NCI-H774 (cell line): ENCODE data around the gene DTL.

Experiments used
- DNase-seq: peaks from one replicate; lab custom pipeline; 2025; lab: John Stamatoyannopoulos, UW

DTL gene

DNA sequence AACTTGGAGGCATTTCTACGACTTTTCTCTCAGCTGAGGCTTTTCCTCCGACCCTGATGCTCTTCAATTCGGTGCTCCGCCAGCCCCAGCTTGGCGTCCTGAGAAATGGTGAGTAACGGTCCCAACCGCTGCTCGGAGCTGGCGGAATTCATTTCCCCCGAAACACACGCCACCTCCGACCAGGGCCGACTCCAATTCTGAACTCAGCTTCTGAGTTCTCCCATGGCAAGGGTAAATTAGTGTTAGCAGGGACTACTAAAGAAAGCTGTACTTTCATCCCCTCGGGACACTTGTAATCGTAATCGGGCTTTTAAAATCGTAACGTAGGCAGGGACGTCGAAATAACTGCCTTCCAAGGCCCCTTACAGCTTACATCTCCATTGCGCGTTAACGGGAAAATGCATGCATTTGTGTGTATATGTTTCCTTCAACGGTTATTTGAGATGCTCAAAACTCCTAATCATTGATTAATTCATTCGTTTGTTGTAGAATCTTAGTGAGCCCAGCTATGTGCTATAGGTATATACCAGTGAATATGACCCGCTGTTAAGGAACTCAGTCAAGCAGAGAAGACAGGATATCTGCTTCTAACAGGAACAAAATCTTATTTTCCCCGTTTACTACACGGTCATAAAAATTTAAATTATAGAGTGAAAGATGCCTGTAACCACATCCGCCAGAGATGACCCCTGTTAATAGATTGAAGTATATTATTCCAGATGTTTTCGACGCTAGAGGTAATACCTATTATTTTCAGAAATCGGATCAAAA lies 472 bp downstream of the DTL start:
- no peak for DNase-seq

DNA sequence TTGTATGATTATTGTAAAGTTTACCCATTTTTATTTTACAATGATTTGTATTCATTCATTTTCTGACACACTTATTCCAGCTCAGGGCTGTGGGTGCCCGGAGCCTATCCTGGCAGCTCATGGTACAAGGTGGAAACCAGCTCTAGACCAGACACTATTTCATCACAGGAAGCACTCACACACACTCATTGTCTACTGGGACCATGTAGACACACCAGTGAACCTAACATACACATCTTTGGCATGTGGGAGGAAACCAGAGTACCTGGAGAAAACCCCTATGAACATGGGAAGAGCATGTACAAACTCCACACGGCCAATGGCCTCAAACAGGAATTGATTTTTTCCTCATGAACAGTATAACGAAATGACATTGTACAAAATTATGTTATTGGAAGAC lies 2.4 kb downstream of the DTL start:
- no peak for DNase-seq

DNA sequence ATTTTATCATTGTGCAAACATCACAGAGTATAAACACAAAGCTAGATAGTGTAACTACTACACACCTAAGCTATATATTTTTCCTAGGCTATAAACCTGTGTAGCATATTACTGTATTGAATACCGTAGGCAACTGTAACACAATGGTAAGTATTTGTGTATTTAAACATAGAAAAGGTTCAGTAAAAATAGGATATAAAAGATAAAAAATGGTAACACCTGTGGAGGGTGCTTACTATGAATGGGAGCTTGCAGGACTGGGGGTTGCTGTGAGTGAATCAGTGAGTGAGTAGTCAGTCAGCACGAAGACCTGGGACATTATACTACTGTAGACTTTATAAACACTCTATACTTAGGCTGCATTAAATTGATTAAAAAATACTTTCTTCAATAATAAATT lies 4.1 kb downstream of the DTL start:
- DNase-seq = no peak

DNA sequence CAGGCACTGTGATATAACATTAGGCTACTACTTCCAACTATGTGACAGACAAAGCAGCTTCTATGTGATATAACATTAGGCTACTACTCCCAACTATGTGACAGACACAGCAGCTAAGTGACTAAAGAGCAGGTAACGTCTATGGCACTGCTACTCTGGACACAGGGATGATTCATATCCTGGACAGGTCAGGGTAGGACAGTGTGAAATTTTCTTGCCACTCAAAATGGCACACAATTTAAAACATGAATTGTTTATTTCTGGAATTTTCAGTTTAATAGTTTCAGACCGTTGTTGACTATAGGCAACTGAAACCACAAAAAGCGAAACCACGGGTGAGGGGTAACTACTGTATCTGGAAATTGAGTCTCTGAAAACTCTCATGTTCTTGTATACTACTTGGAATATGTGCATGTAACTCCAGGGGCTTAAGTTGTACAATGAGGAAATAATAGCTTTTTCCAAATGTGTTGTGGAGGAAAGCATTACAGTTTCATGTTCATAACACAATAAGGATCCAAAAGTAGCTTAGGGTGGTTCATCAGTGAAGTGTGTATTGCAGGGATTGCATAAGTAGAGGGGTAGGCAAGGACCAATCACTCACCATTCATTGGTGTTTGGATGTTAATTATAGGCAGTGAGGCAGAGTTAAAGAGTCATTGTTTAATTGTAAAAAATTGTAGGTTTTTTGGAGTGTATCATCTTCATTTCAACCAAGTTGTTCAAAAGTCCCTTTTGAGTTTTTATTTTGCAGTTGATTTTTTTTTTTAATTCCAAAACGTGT lies 5.3 kb downstream of the DTL start:
- DNase-seq = no peak

DNA sequence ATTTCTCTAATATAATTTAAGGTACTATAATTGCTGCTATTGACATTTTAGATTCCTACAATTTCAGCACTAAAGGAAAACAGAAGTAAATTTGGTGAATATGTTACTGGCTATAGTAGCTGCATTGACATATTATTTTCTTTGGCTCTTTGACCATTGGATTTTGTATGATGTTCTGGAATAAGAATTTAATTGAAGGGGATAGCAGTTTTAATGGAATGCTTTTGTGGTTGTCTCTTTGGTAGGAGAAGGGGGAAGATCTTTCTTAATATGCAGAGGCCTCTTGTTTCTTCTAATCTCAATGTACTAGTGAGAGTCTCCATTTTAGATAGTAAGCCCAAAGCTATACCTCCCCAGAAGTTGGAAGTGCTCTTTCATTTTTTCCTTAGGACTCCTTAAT lies 6.9 kb downstream of the DTL start:
- no peak for DNase-seq

DNA sequence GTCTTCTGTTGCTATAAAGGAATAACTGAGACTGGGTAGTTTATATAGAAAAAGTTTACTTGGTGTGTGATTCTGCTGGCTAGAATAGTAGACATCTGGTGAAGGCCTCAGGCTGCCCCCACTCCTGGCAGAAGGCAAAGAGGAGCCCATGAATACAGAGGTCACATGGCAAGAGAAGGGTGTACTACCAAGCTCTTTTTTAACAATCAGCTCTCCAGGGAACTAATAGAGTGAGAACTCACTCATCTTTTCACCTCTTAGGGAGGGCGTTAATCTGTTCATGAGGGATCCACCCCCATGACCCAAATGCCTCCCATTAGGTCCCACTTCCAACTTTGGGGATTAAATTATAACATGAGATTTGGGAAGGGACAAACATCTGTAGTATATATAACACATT lies 9.3 kb downstream of the DTL start:
- no peak for DNase-seq

DNA sequence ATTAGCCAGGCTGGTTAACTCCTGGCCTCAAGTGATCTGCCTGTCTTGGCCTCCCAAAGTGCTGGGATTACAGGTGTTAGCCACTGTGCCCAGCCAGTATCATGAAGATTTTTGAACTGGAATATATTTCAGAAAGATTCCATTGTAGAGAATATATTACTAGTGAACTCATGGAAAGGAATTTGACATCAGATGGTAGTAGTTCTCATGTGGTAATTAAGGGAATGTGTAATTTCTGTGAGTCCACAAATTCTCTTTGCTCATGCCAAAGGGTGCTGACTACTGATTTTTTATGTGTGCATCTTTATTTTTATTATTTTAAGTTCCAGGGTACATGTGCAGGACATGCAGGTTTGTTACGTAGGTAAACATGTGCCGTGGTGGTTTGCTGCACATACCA lies 10.4 kb downstream of the DTL start:
- DNase-seq = no peak

DNA sequence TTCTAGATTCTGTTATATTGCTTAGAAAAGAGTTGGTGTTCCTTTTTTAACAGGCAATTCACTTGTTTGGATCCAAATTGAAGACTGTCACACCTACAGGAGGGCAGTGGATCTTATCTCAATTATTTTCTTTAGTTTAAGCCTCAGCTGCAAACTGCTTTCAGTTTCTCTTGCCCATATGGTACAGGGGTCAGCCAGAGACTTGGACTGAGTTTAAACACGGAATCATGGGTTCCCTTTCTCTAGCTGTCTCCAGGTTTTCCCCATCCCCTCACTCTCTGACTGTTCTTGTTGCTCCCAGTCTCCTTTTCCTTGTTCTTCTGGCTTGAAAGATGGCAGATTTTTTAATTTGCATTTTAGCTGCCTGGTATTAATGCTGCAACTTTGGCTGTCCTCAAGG lies 18.4 kb downstream of the DTL start:
- DNase-seq = no peak

DNA sequence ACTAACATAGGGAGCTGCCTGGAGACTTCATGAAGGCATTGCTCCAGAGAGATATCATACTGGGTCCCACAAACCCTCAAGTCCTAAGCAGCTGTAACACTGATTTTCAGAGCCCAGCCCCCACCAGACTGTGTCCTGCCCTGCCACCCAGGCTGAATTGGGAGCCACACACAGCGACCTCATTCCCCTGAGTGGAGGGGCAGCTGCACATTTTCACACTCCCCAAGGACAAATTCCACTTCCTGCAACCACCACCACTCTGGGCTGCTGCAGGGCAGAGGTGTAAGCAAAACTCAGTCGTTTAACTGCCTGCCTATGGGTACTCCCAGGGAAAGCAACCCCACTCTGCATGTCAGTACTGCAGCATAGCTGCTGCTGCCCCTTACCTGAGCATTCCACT lies 19.8 kb downstream of the DTL start:
- DNase-seq = no peak

DNA sequence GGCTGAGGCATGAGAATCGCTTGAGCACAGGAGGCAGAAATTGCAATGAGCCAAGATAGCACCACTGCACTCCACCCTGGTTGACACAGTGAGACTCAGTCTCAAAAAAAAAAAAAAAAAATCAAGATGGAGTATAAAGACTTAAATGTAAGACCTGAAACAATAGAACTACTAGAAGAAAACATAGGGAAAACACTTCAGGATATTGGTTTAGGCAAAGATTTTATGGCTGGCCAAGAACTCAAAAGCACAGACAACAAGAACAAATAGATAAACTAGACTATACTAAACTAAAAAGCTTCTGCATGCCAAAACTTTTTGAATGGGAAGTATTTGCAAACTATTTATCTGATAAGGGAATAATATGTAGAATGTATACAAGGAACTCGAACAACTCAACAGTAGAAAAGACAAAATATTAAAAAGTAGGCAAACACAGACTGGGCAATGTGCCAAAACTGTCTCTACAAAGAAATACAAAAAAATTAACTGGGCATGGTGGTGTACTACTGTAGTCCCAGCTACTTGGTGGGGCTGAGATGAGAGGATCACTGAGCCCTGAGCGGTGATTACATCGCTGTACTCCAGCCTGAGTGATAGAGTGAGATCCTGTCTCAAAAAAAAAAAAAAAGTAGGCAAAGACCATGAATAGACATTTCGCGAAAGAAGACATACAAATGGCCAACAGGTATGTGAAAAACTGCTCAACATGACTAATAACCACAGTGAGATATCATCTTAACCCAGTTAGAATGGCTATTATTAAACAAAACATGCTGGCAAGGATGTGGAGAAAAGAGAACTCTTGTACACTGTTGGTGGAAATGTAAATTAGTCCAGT lies 25.3 kb downstream of the DTL start:
- no peak for DNase-seq

DNA sequence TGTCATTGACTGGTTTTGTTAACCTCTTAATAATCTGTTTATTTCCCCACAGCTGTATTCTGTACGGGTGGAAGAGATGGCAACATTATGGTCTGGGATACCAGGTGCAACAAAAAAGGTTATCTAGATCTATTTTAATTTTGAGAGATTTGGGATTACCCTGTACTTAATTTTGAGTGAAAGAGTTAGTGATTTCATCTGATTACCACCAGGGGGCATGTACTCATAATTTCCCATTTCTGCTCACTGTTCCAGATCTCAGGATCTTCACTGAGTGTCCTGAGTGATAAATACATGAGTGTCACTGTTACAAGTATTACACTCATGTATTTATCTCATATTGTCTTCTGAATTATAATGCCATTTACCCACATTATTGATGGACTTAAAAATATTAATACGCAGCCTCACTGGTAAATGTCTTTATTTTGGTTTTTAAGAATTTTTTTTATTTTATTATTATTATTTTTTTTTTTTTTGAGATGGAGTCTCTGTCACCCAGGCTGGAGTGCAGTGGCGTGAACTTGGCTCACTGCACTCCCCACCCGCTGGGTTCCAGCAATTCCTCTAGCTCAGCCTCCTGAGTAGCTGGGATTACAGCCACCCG lies 27.4 kb downstream of the DTL start:
- peak; percentile 9 for DNase-seq

DNA sequence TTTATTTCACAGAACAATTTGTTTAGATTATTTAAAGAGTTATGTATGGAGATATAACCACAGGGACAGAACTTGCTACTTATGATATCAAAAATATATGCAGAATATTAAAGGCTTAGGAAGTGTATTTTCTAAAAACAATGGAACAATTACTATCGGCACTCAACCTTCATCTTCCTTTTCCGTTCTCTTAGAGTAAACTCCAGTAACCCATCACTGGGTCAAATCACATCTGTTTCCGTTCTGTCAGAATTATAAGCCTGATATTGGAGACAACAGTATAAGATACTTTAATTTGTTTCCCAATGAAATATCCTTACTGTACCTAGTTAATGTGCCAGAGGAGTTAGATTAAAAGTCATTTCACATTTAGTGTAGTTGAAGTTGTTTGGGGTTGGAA lies 32.2 kb downstream of the DTL start:
- no peak for DNase-seq

DNA sequence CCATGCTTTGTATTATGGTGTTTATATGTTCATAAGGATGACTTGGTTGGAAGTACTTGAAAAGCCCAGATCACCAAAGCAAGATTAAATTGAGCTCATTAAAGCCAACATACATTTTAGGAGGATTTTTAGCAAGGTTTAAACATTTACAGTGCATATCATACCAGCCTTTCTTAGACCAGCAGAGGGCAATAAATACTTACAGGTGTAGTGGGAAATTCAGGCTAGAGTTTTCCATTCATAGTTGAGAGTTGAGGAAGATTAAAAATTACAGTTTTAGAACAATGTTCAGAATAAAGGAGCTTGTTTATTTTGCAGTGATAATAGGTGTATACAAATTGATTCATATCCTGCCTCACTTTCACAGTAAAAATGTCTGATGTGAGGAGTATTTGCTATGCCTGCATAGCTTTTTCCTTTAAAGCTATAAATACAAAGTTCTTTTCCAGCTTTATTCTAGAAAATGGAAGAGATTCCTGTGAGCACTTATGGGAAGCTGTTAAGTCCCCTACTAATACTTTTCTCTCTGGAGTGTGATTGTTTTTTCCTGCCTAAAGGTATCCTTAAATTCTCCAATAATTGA lies 35.3 kb downstream of the DTL start:
- DNase-seq = peak; percentile 20

DNA sequence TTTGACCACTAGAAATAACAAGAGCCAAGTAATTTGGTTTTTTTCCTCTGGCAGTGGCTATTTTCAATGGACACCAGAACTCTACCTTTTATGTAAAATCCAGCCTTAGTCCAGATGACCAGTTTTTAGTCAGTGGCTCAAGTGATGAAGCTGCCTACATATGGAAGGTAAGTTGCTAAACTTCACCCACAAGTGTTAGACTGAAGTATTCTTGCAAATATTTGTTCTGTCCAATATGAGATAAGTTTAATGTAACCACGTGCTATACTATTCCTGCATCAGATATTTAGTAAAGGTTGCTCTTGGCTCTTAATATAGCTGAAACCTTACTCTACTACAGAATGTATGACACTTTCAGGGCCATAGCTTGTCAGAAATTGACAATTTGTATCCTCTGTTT lies 36.5 kb downstream of the DTL start:
- no peak for DNase-seq

DNA sequence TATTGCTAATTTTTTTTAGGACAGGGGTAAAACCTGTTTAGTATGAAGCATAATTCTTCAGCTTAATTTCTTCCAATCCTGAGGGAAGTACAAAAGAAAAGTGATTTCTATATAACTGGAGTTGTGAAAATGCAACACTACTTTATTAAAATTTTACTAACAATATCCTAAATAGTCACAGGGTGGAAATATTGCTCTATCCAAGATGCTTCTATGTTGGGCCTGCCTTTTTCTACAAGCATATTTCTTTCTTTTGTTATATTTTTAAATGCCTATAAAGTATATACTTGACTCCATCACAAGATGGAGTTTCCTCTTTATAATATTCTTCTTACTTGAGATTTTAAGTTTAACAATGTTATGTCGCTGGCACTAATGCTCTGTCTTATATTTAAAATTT lies 37.9 kb downstream of the DTL start:
- no peak for DNase-seq

DNA sequence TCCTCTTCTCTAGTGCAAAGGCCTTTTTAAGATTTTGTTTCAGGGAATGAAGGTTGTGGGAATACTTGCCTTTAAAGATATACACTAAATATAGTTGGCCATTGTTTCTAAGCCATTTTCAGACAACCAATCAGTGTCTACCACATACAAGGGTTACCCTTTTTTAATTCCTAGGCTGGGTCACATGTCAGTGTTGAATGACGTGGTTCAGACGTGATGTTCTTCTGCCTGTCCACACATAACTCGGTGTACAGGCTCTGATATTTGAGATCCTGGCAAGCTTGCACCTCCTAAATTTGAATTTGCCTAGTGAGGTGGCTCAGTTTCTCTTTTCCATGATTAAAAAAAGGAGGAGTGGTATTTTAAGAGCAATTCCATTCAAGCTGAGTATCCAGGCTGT lies 38.8 kb downstream of the DTL start:
- no peak for DNase-seq

DNA sequence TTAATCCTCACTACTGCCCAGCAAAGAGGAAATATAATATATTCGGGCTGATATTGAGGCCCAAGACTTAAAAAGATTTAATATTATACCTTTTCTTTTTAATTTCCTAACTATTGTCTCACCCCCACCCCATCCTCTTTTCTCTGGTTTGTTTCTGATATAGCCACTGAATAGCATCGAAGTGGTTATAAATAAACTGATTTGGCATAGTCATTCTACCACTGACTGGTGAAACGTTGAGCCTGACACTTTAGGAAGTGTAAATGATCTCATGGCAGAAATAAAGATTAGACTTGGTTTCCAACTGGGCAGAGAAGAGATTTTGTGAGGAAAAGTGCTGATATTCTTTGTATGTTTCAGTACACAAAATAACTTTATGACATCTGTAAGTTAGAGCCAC lies 39.3 kb downstream of the DTL start:
- DNase-seq = no peak

DNA sequence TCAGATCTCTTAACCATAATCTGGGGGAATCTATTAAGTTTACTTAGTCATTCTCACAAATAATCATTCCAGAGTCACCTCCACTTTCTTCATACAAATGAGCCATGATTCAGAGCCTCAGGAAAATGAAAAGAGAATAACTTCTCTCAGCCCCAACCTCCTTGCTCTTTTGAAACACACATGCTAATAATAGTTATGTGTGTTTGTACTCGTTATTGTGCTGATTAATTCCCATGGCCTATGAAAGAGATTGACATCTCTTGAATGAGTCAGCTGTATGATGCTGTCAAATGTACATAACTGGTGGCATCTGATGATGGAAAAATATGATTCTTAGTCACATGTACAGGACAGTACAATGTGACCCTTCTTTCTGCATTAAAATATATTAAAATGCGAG lies 41.5 kb downstream of the DTL start:
- DNase-seq = no peak

DNA sequence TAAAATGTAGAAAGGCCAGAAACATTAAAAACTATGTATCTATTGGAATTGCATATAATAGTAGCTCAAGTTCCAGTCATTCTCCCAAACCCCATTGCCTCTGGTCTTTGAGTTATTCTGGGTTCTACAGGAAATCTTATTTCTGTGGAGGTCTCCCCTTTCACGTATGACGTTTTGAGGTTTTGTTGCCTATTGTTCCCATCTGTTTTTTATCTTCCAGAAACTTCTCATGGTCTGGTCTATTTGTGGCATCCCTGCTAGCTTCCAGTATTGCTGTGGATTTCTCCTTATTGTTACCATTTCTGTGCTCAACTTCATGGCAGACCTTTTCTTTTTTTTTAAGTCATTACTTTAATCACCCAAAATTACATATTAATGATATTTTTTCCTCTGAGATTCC lies 43.3 kb downstream of the DTL start:
- DNase-seq = no peak

DNA sequence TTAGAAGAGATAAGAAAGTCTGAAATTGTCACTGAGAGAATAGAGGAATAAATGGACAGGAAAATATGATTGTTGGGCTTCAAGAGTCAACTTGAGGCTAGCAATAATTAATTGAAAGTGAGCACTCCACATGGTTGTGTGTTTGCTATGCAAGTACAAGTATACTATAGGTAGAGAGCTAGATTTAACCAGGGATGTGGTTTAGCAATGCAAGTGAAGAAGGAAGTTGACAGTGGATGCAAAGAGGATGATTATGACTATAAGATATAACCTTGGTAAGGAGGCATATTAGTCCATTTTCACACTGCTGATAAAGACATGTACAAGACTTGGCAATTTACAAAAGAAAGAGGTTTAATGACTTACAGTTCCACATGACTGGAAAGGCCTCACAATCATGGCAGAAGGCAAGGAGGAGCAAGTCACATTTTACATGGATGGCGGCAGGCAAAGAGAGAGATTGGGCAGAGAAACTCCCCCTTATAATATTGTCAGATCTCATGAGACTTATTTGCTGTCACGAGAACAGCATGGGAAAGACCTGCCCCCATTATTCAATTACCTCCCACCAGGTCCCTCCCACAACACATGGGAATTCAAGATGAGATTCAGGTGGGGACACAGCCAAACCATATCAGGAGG lies 47.3 kb downstream of the DTL start:
- DNase-seq = no peak

DNA sequence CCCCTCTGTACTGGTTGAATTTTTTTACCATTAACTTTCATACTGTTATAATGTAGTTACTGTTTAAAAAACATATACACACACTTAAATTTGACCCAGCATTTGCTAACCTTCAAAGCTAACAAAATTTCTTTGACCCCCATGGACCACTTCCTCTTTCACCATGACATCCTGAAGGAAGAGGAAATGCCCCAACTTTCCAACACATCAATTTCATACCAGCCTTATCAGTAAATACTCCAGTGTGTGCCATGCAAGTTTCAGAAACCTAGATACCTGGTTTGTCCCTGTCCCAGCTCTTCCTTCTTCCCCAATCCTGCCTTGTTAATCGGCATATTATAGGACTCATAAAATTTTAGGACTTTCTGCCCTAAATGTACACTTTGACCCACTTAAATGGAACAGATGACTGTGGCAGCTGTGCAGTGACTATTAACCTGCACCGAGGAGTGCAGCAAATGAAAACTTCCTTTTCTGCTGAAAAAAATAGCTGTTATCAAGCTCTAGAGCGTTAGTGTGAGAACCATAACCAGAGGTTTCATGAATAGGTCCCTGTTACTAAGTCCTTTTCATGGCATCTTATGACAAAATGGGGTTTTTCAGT lies 54.1 kb downstream of the DTL start:
- DNase-seq = no peak
